HCT116 (cell line): ENCODE data around the gene BSPRY.

ENCODE experiments used
- CEBPB ChIP-seq: IDR thresholded peaks from 2 replicates; pipeline ENCODE4 v1.6.1; 2012; ENCODE audit warnings: low read depth
- EGR1 ChIP-seq: IDR thresholded peaks from 2 replicates; pipeline ENCODE4 v1.6.1; 2012; ENCODE audit warnings: low read depth
- EZH2 ChIP-seq: fragments of 200-600 bp; sonication (generic); IDR thresholded peaks from 2 replicates; pipeline ENCODE4 v1.6.1; 2017; ENCODE audit warnings: antibody characterized with exemption, mixed run types
- POLR2A ChIP-seq: IDR thresholded peaks from 2 replicates; pipeline ENCODE4 v1.7.0; 2011; ENCODE audit warnings: borderline replicate concordance; ENCODE audit not compliant: insufficient read depth, insufficient read length; ENCODE audit errors: extremely low read depth
- POLR2AphosphoS5 ChIP-seq: IDR thresholded peaks from 2 replicates; pipeline ENCODE4 v1.6.1; 2011; ENCODE audit warnings: mild to moderate bottlenecking, low read depth, low read length, moderate library complexity
- RAD21 ChIP-seq: IDR thresholded peaks from 2 replicates; pipeline ENCODE4 v1.6.1; 2012; ENCODE audit warnings: low read depth, mild to moderate bottlenecking
- REST ChIP-seq: IDR thresholded peaks from 2 replicates; pipeline ENCODE4 v1.6.1; 2012; ENCODE audit warnings: low read depth
- SP1 ChIP-seq: IDR thresholded peaks from 2 replicates; pipeline ENCODE4 v1.6.1; 2012; ENCODE audit warnings: low read depth
- SRF ChIP-seq: IDR thresholded peaks from 2 replicates; pipeline ENCODE4 v1.6.1; 2012; ENCODE audit warnings: low read depth
- YY1 ChIP-seq: IDR thresholded peaks from 2 replicates; pipeline ENCODE4 v1.6.1; 2011; ENCODE audit warnings: low read length, low read depth, moderate library complexity, mild to moderate bottlenecking; ENCODE audit not compliant: insufficient replicate concordance; ENCODE audit errors: extremely low read depth
- ZBTB33 ChIP-seq: IDR thresholded peaks from 2 replicates; pipeline ENCODE4 v1.6.1; 2011; ENCODE audit warnings: mild to moderate bottlenecking, low read length, moderate library complexity; ENCODE audit not compliant: insufficient replicate concordance; ENCODE audit errors: extremely low read depth
- TF ChIP-seq, protein P1 (sequence below), 3 experiments: fragments of 200-600 bp in 1 of 3; sonication (generic) in 1 of 3; IDR thresholded peaks in 2 of 3; conservative IDR thresholded peaks in 1 of 3; 2 replicates each; pipeline ENCODE4 v1.5.1; 2012 to 2017; ENCODE audit warnings: low read depth in 2 of 3, low read length in 2 of 3, antibody characterized with exemption in 1 of 3, borderline replicate concordance in 1 of 3, control low read depth in 1 of 3, mild to moderate bottlenecking in 1 of 3, mixed read lengths in 1 of 3, mixed run types in 1 of 3, moderate library complexity in 1 of 3; ENCODE audit not compliant: insufficient read depth in 1 of 3
- TF ChIP-seq, protein P2 (sequence below): IDR thresholded peaks from 2 replicates; pipeline ENCODE4 v1.6.1; 2012

DNA sequence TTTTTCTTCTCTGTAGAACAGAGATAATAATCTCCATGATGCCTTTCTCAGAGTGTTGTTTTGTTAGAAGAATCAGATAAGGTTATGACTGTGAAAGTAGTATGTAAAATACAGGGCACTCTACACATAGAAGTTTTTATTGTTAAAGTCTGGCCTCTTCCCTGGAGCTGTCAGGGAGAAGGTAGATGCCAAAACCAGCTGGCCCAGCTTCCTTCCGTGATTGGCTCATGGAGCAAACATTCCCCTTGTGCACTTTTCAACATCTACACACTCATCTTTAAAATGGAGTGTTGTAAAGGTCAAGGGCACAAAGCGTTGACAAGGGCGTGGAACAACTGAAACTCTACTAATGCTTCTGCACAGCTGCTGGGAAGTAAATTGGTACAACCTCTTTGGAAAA lies 38.8 kb upstream of the BSPRY start:
- TF ChIP-seq EGR1 (no peak), SRF (no peak), SP1 (no peak), EZH2 (no peak), RAD21 (no peak), REST (no peak), POLR2A (no peak), CEBPB (no peak), YY1 (no peak), ZBTB33 (no peak), POLR2AphosphoS5 (no peak)
- TF ChIP-seq, protein P1, sequence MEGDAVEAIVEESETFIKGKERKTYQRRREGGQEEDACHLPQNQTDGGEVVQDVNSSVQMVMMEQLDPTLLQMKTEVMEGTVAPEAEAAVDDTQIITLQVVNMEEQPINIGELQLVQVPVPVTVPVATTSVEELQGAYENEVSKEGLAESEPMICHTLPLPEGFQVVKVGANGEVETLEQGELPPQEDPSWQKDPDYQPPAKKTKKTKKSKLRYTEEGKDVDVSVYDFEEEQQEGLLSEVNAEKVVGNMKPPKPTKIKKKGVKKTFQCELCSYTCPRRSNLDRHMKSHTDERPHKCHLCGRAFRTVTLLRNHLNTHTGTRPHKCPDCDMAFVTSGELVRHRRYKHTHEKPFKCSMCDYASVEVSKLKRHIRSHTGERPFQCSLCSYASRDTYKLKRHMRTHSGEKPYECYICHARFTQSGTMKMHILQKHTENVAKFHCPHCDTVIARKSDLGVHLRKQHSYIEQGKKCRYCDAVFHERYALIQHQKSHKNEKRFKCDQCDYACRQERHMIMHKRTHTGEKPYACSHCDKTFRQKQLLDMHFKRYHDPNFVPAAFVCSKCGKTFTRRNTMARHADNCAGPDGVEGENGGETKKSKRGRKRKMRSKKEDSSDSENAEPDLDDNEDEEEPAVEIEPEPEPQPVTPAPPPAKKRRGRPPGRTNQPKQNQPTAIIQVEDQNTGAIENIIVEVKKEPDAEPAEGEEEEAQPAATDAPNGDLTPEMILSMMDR (IDR thresholded peaks at IDR 0.05 in 2 of 3, conservative IDR thresholded peaks at IDR 0.05 in 1 of 3; ENCODE audit: borderline replicate concordance in 1 of 3, insufficient read depth in 1 of 3, low read depth in 2 of 3, low read length in 2 of 3), result no peak
- TF ChIP-seq, protein P2, sequence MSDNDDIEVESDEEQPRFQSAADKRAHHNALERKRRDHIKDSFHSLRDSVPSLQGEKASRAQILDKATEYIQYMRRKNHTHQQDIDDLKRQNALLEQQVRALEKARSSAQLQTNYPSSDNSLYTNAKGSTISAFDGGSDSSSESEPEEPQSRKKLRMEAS, result no peak
